Measurements from ENCODE around the gene EPAS1. TPM values are rescaled to one million over a fixed set of nuclear protein-coding genes. Genes with fewer than 3 reads are reported as not detected.

EPAS1 gene
- total RNA-seq, 1 experiment from 2014 or later, result 106 TPM

GRCh38 chr2:46308629-46309028 lies 11.4 kb downstream of the EPAS1 start:
- H3K4me3 ChIP-seq (ENCODE audit: low read depth in 2 of 2, low read length in 2 of 2), result no peak overlapping the region
- TF ChIP-seq REST (IDR thresholded peaks at IDR 0.05; ENCODE audit: insufficient read depth in 1 of 2, low read depth in 2 of 2, low read length in 1 of 2) (no peak), POLR2AphosphoS5 (IDR thresholded peaks at IDR 0.05; ENCODE audit: low read depth, low read length) (no peak), SIN3A (IDR thresholded peaks at IDR 0.05; ENCODE audit: borderline replicate concordance, insufficient read depth, low read depth, low read length) (no peak), CTCF (IDR thresholded peaks at IDR 0.05) (no peak), TCF7L2 (IDR thresholded peaks at IDR 0.05; ENCODE audit: low read depth, low read length) (no peak)
- peak overlapping the region; percentile 88 for H3K27ac ChIP-seq (ENCODE audit: low read length)
- peaks cover 90% of the 10 kb centered on the region for H3K4me1 ChIP-seq (ENCODE audit: control insufficient read depth, insufficient read depth, low read length)
- ChIA-PET POLR2A (no interaction called here), CTCF (no interaction called here)
- intact Hi-C loops (cut with micrococcal nuclease; ENCODE audit: unreplicated experiment), result no loop called here
- ATAC-seq, result no peak
- H3K27me3 ChIP-seq (ENCODE audit: control insufficient read depth, insufficient read depth, low read length), result no peaks in the 10 kb centered on the region
- no peaks in the 10 kb centered on the region for H3K9me3 ChIP-seq (ENCODE audit: control insufficient read depth, insufficient read depth, low read depth, low read length)
- in situ Hi-C loops (cut with HindIII; ENCODE audit: low pct_unique_long_range_greater_than_20kb, low sequenced_read_pairs), result no loop called here
- H3K36me3 ChIP-seq (ENCODE audit: control insufficient read depth, insufficient read depth, low read length), result no peaks in the 10 kb centered on the region
- BruUV-seq (replicated peaks), result no TSS peak
- DNase-seq (ENCODE audit: low read depth, low spot score), result no peak

GRCh38 chr2:46309052-46309953 lies 12.1 kb downstream of the EPAS1 start:
- intact Hi-C loops (cut with micrococcal nuclease; ENCODE audit: unreplicated experiment) (no loop called here), in situ Hi-C loops (cut with HindIII; ENCODE audit: low pct_unique_long_range_greater_than_20kb, low sequenced_read_pairs) (no loop called here)
- no TSS peak for BruUV-seq (replicated peaks)
- DNase-seq (ENCODE audit: low read depth, low spot score) (no peak), ATAC-seq (no peak)
- TF ChIP-seq TCF7L2 (IDR thresholded peaks at IDR 0.05; ENCODE audit: low read depth, low read length) (no peak), POLR2AphosphoS5 (IDR thresholded peaks at IDR 0.05; ENCODE audit: low read depth, low read length) (no peak), CTCF (IDR thresholded peaks at IDR 0.05) (no peak), REST (IDR thresholded peaks at IDR 0.05; ENCODE audit: insufficient read depth in 1 of 2, low read depth in 2 of 2, low read length in 1 of 2) (no peak), SIN3A (IDR thresholded peaks at IDR 0.05; ENCODE audit: borderline replicate concordance, insufficient read depth, low read depth, low read length) (no peak)
- ChIA-PET CTCF (interaction anchor here (0.5 to 0.6 kb wide), 2 partner anchors 10 to 657 kb away, joined by 4 to 12 read pairs; no protein-coding TSS in a partner anchor), POLR2A (no interaction called here)
- Histone ChIP-seq H3K36me3 (ENCODE audit: control insufficient read depth, insufficient read depth, low read length) (no peaks in the 10 kb centered on the region), H3K27me3 (ENCODE audit: control insufficient read depth, insufficient read depth, low read length) (no peaks in the 10 kb centered on the region), H3K4me3 (ENCODE audit: low read depth in 2 of 2, low read length in 2 of 2) (no peak overlapping the region), H3K27ac (ENCODE audit: low read length) (peak overlapping the region; percentile 88), H3K9me3 (ENCODE audit: control insufficient read depth, insufficient read depth, low read depth, low read length) (no peaks in the 10 kb centered on the region), H3K4me1 (ENCODE audit: control insufficient read depth, insufficient read depth, low read length) (peaks cover 90% of the 10 kb centered on the region)

All from Panc1 (cell line).